GM12892 (cell line): Measurements from ENCODE around the gene P2RX6.
"Not testable (repeated sequence)": the region's sequence is repeated elsewhere in the genome, so short reads cannot be mapped to it uniquely, and the experiment has no call there.

ENCODE experiments used
- DNase-seq: peaks from one replicate; pipeline ENCODE4 v3.0.0; 2011; ENCODE audit not compliant: insufficient read length
- FAIRE-seq: peaks from 2 replicates; lab custom pipeline; 2011; peaks lifted over from hg19 to GRCh38; lab: Jason Lieb, UNC
- POLR2A ChIP-seq: IDR thresholded peaks from 2 replicates; pipeline ENCODE4 v1.6.1; 2011; ENCODE audit warnings: low read depth, low read length, control low read depth
- POLR2AphosphoS5 ChIP-seq: IDR thresholded peaks from 2 replicates; pipeline ENCODE4 v1.6.1; 2011; ENCODE audit warnings: low read depth, low read length, control low read depth
- TAF1 ChIP-seq: IDR thresholded peaks from 2 replicates; pipeline ENCODE4 v1.6.1; 2011; ENCODE audit warnings: low read depth, mild to moderate bottlenecking, control low read depth, low read length, borderline replicate concordance

Gene P2RX6

DNA sequence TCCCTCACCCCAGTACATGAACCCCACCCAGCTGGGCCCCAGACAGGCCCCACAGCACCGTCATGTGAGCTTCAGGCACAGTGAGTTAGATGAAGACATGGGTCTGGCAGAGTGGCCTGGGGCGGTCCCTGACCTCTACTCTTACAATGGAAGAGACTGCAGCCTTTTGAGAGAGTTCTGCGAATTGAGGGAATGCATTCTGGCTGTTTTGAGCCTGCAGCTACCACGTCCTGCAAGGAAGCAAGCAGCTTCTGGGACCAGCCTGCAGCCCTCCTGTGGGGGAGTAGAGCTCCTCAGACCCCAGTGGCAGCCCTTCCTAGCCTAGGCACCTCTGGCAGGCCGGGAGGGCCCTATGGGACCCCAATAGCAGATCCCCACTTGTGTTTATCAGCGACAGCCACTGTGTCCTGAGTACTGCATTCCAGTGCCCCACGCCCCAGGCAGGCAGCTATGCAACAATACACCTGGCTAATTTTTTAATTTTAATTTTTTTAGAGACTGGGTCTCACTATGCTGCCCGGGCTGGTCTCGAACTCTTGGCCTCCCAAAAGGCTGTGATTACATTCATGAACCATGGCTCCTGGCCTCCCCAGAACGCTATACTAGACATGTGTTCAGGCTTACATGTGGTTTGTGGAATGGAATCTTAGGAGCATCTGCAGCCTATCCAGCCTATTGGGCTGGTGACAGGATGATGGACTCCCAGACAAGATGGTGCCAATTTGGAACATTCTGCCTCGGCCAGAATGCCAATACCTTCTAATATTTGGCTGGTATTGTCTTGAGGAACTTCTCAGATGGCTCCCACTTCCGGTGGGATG lies 18.1 kb downstream of the P2RX6 start:
- FAIRE-seq, result no peak

DNA sequence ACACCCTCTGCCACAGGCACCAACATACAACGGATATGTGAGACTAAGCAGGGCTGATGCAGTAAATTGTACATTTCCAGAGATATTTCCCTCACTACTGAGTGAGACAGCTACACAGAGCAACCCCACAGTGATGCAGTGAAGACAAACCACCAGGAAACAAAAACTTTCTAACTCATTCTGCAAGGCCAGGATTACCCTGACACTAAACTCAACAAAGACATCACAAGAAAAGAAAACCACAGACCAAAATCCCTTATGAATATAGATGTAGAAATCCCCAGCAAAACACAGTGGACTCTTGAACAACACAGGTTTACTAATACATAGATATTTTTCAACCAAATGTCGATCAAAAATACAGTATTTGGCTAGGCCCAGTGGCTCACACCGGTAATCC lies 18.9 kb downstream of the P2RX6 start:
- DNase-seq (no peak), FAIRE-seq (no peak)

More for the DNA sequence above, 18.1 kb downstream of the P2RX6 start:
- DNase-seq, result no peak
- TF ChIP-seq POLR2A (no peak), POLR2AphosphoS5 (no peak), TAF1 (no peak)

DNA sequence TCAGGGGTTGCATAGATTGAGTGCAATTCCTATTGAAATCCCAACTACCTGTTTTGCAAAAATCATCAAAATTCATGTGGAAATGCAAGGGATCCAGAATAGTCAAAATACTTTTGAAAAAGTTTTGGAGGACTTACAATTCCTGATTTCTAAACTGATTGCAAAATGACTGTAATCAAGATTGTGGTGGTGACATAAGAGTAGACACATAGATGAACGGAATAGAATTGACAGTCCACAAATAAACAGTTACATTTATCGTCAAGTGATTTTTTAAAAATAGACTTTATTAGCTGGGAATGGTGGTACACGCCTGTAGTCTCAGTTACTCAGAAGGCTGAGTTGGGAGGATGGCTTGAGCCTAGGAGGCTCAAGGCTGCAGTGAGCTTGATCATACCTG lies 20.0 kb downstream of the P2RX6 start:
- no peak for DNase-seq
- no peak for TF ChIP-seq POLR2AphosphoS5
- TF ChIP-seq POLR2A, result no peak
- TF ChIP-seq TAF1, result no peak
- FAIRE-seq, result no peak

More for the DNA sequence above, 18.9 kb downstream of the P2RX6 start:
- no peak for TF ChIP-seq TAF1
- TF ChIP-seq POLR2A, result no peak
- TF ChIP-seq POLR2AphosphoS5, result no peak

DNA sequence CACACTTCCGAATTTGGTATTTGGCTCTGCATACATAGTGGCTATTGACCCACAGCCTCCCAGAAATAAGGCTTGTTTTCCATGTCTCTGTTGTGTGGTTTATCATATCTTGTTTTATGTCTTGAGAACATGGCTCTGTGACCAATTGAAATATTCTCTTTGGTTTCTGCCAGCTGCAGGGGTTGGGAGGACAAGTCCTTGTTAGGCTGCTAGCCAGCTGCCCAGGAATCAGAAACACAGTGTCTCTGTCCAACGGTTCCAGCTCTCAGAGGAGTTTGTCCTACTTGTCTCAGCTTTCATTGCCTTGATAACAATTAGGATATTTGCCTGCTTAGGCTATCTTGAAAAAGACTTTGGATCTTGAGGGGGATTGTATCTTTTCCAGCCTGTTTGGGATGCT lies 23.4 kb downstream of the P2RX6 start:
- TF ChIP-seq POLR2A, result no peak
- TF ChIP-seq POLR2AphosphoS5, result no peak
- TF ChIP-seq TAF1, result no peak
- DNase-seq, result no peak

DNA sequence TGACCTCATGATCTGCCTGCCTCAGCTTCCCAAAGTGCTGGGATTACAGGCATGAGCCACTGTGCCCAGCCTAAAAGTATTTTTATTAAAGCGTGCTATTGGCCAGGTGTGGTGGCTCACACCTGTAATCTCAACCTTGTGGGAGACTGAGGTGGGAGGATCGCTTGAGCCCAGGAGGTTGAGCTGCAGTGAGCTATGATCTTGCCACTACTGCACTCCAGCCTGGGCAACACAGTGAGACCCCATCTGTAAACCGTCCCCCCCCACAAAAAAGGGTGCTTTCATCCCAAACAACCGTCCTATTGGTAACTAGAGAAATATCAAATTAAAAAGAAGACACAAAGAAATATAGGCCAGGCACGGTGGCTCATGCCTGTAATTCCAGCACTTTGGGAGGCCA lies 24.2 kb downstream of the P2RX6 start:
- DNase-seq, FAIRE-seq: not testable (repeated sequence)

More for the DNA sequence above, 23.4 kb downstream of the P2RX6 start:
- no peak for FAIRE-seq

DNA sequence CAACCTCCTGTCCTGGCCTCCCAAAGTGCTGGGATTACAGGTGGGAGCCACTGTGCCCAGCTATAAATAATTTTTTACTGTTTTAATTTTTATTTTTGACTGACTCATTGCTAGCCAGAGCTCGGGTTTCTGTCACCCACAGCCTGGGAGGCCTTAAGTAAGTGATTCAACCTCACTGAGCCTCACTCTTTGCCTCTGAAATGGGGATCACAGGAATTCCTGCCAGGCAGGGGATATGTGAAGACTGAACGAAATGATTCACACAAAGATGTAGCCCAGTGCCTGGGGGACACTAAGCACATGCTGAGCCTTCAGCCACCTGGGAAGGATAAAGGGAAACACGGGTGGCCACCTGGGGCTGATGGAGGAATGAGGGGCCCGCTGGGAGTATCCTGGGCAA lies 27.0 kb downstream of the P2RX6 start:
- FAIRE-seq (no peak), DNase-seq (no peak)
- TF ChIP-seq TAF1, result no peak
- no peak for TF ChIP-seq POLR2A
- TF ChIP-seq POLR2AphosphoS5, result no peak

DNA sequence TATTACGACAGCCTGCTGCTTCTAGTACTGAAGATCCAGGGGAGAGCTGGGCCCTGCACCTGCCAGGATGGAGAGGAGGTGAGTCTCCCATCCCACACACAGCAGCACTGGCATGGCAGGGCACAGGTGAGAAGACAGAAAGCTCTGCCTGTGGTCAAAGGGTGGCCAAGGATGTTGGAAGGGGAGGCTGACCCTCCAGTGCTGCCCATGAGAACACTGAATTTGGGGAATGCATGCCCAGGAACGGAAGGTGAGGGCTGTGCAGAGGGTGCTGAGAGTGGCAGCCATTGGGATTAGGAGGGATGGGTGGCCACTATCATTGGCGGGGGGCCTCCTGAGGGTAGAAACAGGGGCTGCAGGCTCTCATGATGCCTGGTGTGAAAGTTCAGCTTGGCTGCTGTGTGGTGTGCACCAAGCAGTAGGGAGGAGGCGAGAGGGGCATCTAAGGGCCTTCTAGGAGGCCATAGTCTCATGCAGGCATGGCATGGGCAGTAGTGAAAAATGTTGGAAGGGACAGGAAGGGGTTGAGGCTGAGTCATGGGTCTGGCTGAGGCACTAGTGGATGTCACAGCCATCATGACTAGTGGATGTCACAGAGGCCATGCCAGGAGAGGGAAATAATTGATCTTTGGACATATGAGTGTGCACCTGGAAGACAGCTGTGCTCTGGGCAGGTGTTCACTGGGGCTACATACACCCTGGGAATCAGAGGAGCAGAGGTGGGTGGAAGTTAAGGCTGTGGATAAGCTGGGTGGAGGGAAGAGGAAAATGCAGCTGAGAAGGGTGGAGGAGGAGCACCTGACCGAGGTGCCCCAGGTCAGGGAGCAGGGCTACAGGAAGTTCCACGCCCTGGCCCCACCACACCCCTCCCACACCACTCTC lies 28.3 kb downstream of the P2RX6 start:
- DNase-seq (no peak), FAIRE-seq (no peak)
- no peak for TF ChIP-seq POLR2AphosphoS5
- TF ChIP-seq TAF1, result no peak
- no peak for TF ChIP-seq POLR2A

DNA sequence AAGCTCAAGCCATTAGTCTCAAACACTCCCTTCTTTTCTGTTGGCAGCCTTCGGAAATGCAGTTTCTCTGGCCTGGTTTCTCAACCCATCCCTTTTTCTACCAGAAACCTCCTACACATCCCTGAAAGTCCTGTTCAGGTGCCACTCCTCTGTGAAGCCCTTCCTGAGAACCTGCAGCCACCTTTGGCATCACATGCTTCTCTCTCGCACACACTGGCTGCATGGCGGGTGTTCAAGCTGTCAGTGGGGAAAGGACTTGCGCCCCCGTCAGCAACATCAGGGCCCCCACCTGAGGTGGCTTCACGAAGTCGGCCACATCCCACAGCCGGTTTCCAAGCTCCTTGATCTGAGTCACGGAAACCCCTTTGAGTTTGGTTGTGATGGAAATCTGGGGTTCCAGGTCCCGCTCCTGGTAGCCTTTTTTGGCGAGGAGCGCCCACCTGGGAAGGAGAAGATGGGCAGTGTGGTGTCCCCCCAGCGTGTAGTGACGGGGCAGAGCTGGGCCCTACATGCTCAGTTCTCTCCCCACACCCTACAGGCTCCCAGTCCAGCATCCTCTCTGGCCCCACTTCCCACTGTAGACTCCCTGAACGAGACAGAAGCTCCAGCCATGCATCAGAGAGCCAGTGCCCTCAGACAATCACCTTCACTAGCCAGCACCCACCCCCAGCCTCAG lies 29.0 kb downstream of the P2RX6 start:
- FAIRE-seq (no peak), DNase-seq (no peak)
- TF ChIP-seq TAF1 (no peak), POLR2AphosphoS5 (no peak), POLR2A (no peak)

DNA sequence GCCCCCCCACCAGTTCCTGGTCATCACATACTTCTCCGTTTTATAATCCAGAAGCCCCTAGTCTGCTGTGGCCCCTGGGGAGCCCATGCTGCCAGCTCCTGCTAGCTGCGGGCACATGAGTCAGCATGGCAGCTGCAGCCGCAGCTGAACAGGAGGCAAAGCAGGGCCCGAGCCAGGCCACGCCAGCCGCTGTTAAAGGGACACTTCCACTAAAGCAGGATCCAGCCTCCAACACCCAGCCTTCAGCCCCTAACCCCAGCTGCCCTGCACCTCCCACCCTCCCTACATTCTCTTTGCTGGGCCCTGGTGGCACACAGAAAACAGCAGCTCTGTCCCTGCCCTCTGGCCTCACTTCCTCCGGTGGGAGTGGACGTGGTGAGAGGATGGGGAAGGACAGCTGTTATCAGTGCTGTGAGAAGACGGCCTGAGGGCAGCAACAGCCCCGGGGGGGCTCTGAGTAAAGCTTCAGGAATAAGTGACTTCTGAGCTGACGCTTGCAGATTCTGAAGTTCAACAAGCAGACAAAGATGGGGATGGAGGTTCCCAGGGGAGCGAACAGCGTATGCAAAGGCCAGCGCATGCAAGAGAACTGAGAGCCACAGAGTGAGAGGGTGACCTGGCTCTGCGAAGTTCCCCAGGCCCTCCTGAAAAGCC lies 30.1 kb downstream of the P2RX6 start:
- no peak for DNase-seq

DNA sequence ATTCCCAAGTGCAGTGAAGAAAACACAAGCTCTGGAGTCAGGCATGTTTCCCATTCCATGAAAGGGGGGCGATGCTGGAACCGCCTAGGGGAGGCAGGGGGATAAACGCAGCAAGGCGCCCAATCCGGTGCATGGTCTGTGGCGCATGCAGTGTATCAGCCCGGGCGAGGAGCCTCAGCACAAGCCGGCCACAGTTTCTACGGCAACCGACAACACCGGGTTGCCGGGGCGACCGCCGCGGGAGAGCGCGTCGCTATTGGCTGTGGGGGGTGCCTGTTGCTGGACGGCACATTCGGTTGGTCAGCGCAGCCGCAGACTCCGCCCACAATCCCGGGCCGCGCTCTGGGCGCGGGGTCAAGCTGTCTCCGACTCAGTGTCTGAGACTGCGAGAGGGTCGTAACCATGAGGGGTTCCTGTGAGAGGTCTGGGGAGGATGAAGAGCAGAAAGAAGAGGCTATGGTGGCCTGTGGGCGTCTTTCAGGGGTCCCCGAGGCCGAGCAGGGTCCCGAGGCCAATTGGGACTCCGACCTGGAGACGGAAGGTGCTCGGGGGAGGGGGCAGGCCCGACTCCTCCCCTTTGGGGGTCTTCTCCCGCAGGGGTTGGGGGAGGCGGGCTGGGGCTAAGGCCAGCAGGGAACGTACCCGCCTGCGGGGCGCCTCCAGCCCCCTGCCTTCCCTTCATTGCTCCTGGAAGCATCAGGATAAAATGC lies 30.8 kb downstream of the P2RX6 start, which contains the start of gene LRRC74B:
TSS of gene LRRC74B (plus strand) at position 362 of the 710 bp plus-strand sequence. CDS start at position 403, 41 bp downstream.
- DNase-seq (peak; percentile 92), FAIRE-seq (peak; percentile 92)
- TF ChIP-seq POLR2AphosphoS5 (no peak), TAF1 (no peak), POLR2A (no peak)

More for the DNA sequence above, 30.1 kb downstream of the P2RX6 start:
- no peak for FAIRE-seq
- TF ChIP-seq POLR2AphosphoS5 (no peak), TAF1 (no peak), POLR2A (no peak)
